Left lobe of liver (tissue), 2 donors: ENCODE data around the gene ZNF423. TPM values are rescaled to one million over a fixed set of nuclear protein-coding genes. Genes with fewer than 3 reads are reported as not detected.

Source experiments
- ATAC-seq: fragments of 200-7000 bp; cut with Tn5 transposase; one replicate; pipeline ENCODE4 v1.9.1; 2020; ENCODE audit warnings: mild to moderate bottlenecking, moderate library complexity
- DNase-seq: peaks from one replicate; pipeline ENCODE4 v3.0.0-alpha.2; 2020; ENCODE audit warnings: low spot score
- total RNA-seq: library from RNA; stranded (reverse); gene quantifications from one replicate; pipeline ENCODE4 v1.2.1, GENCODE V29; 2021
- donor health status: DM: no; HTN: no; CAD: no; lungs with moderate emphysema.
- donor health status: DM: no; HTN: yes; CAD: no.

Gene ZNF423
- total RNA-seq, 1 donor from 2014 or later: 2.0 TPM

DNA sequence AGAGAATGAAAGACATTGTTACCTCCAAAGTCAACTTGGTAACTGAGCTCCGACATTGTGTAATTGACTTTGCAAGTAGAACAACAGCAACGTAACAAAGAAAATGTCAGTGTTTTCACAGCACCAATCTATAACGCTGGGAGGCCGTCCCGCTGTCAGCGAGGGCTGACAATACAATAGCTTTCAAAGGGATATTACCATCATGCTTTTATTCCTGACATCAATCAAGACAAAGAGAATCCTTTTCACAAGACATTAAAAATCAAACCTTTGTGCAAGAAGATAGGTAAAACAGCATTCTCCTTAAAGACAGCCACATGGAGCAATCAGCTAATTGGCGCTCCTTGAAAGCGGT is 6.2 kb downstream of the ZNF423 start:
- ATAC-seq (no peak), DNase-seq (no peak)

DNA sequence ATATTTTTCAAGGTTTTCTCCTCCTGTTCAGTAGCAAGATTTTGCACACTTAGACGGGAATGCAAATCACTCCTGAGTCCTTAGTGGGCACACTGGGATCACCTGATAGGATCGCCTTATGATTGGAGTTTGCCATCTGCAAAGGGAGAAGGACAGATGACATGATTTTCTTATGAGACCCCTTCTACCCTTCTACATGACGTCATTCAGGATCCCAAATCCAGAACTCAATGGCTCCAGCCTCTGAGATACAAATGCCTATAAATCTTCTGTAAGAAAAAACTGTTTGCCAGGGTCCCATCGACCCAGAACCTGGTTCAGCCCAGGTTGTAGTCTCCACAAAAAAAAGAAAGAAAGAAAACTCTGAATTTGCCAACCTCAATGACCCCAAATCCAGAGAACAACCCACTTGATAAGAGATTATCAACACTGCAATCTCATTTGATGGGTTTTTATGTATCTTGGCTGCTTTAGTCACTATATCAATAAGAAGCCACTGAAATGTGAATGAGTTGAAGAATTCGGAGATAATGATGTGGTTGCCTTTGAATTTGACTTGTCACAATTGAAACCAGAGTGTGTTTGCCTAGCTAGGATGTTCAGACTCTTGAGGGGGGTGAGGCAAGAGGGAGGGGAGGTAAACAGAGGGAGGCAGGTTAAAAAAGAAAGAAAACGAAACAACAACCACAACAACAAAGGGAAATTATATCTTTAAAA is 6.7 kb downstream of the ZNF423 start:
- ATAC-seq: no peak
- DNase-seq: no peak

DNA sequence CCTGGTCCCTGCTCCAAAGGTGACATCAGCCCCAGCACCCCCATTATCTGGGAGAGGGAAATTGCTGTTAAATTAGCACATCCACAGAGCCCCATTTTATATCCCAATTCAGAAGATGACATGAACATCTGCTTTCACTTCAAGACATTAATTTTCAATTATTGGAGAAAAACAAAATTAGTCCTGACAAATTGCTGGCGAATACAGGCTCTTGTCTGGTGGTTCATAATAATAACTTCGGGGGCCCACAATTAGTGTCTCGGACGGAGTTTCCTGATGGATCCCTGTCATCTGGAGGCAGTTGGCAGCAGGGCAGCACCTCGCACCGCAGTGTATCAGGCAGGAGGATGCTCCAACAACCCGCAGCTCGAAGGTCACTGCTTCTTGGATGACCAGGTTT is 7.4 kb downstream of the ZNF423 start:
- no peak for DNase-seq
- no peak for ATAC-seq

GRCh38 chr16:49846800-49847199 is 9.1 kb downstream of the ZNF423 start:
- ATAC-seq (no peak), DNase-seq (no peak)

- DNase-seq: no peak
- no peak for ATAC-seq
These were observed 11.6 kb downstream of the ZNF423 start for GRCh38 chr16:49844359-49844758.

GRCh38 chr16:49843758-49844157 is 12.2 kb downstream of the ZNF423 start:
- DNase-seq (no peak), ATAC-seq (no peak)

GRCh38 chr16:49842972-49843371 is 12.9 kb downstream of the ZNF423 start:
- ATAC-seq (peak; percentile 83), DNase-seq (no peak)

GRCh38 chr16:49839017-49839825 is 16.7 kb downstream of the ZNF423 start:
- no peak for DNase-seq
- no peak for ATAC-seq

- no peak for ATAC-seq
- no peak for DNase-seq
These were observed 17.4 kb downstream of the ZNF423 start for GRCh38 chr16:49838441-49839016.

DNA sequence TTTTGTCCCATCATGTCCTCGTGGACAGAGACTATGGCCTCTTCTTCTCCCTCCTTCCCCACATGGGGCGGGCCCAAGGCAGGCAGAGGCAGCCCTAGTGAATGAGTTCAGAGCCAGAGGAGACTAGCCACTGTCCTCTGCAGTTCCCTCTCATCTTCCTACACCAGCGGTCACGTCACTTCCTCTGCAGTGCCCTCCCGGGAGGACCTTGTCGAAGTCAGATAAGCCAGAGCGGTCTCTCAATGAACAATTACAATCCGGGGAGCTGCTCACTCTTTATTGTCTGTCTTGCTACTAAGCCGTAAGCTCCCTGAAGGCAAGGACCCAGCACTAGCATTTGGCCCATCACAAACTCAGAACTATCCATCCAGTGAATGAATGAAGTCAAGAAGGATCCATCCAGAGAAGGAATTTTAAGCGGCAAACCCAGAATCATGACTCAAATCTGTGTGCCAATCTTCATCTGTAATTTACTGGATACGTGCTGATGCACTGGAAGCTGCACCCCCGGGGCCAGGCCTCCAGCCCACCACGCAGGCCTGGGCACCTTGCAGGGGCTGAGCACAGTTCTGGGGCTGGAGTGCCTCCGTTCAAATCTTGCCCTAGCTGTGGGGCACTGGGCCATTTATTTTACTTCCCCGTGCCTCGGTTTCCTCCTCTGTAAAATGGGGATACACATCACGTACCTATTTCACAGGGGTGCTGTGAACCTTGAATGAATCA is 18.1 kb downstream of the ZNF423 start:
- peak; percentile 57 for ATAC-seq
- no peak for DNase-seq

GRCh38 chr16:49836668-49837067 is 19.2 kb downstream of the ZNF423 start:
- DNase-seq (no peak), ATAC-seq (no peak)

- ATAC-seq: no peak
- no peak for DNase-seq
These were observed 19.7 kb downstream of the ZNF423 start for GRCh38 chr16:49836218-49836617.

- ATAC-seq (no peak), DNase-seq (no peak)
These were observed 20.6 kb downstream of the ZNF423 start for GRCh38 chr16:49835161-49835777.

GRCh38 chr16:49834531-49835151 is 21.3 kb downstream of the ZNF423 start:
- DNase-seq (no peak), ATAC-seq (no peak)

- ATAC-seq: no peak
These were observed 21.9 kb downstream of the ZNF423 start for GRCh38 chr16:49833796-49834530.

DNA sequence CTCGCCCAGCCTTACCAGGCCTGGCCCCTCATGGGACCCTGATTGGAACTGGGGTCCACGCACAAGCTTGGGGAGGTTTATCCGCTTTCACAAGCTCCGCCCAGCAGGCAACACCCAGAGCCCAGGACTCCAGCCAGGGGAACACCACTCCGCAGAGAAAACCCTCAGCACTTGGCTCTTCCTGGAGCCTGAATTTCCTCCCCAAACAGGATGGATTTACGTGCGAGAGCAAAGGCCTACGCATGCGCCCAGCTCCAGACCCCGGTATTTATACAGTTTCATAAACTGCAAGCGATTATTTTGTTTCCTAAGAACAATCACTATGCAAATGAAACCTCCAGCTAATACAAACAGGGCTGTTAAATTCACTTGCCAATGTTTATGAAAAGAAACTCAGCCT is 22.8 kb downstream of the ZNF423 start:
- ATAC-seq: peak; percentile 54
- DNase-seq: no peak

More at GRCh38 chr16:49833796-49834530, 21.9 kb downstream of the ZNF423 start:
- DNase-seq: no peak

GRCh38 chr16:49832177-49832576 is 23.7 kb downstream of the ZNF423 start:
- DNase-seq (no peak), ATAC-seq (no peak)

DNA sequence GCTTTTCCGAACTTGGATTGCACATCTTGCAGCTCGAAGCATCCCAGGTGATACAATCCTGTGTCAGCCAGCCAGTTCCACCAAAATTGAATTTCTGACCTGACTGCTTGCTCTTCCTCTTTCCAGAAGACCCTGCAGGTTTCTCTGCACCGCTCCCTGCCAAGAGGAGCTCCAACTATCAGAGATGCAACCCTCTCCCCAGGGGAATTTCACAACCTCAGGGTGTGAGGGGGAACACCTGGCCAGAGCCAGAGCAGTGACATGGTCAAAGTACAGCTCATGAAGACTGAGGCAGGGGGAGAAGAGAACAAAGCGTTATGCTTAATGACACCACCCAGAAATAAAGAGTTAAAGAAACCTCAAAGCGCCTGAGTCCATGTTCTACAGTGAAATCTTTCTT is 25.0 kb downstream of the ZNF423 start:
- DNase-seq (no peak), ATAC-seq (no peak)

- no peak for DNase-seq
These were observed 27.2 kb downstream of the ZNF423 start for GRCh38 chr16:49828533-49829267.

More at GRCh38 chr16:49828533-49829267, 27.2 kb downstream of the ZNF423 start:
- ATAC-seq: no peak
